ENCODE data around the gene ZNF614. TPM values are rescaled to one million over a fixed set of nuclear protein-coding genes. Genes with fewer than 3 reads are reported as not detected.
A peak's percentile ranks its signal among the peaks of the same experiment; 100 is the strongest.

Gene ZNF614
- total and polyA plus RNA-seq, 2 of the 13 experiments (the other 11 are each of a cell fraction or from before 2014, with no cell fraction given): 13.0 to 22.8 TPM

DNA sequence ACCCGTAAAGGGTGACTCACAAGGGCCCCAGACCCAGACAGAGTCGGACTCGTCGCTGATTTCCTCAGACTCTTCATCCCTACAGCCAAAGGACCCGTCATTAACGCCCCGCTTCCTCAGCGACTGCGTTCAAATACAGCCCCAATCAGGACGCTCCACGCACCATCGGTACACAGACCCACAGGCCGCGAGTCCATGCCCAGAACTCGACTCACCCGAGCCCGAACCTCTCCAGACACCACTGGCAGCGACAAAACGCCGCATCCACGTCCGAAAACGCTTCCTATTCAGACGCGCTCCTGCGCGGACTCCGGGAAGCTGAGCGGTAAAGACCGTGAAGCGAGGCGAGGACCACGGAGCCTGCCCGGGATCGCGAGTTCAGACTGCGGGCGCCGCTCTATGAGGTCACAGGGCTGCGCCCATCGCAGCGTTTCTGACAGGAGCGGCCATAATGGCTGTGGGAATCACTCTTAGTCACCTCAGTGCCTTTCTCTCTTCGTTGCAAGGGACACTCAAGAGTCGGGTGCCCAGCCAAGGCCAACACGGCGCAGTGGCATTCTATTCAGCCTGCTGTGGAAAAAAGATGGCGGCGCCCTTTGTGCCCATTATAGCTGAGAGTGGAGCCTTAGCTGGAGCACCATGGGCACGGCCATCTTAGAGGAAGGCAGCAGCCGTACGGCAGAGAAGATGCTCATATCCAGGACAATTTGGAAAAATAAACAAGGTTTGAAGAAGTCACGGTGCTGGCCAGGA is at the start of gene ZNF614 (continued):
- TF ChIP-seq ZNF672 (CRISPR knock-in tag; IDR thresholded peaks at IDR 0.05): no peak
- TF ChIP-seq ZNF12 (CRISPR knock-in tag; IDR thresholded peaks at IDR 0.05): peak; percentile 50; the same call in 1 of the 2 replicates
- TF ChIP-seq, protein P1, sequence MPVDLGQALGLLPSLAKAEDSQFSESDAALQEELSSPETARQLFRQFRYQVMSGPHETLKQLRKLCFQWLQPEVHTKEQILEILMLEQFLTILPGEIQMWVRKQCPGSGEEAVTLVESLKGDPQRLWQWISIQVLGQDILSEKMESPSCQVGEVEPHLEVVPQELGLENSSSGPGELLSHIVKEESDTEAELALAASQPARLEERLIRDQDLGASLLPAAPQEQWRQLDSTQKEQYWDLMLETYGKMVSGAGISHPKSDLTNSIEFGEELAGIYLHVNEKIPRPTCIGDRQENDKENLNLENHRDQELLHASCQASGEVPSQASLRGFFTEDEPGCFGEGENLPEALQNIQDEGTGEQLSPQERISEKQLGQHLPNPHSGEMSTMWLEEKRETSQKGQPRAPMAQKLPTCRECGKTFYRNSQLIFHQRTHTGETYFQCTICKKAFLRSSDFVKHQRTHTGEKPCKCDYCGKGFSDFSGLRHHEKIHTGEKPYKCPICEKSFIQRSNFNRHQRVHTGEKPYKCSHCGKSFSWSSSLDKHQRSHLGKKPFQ (CRISPR knock-in tag; IDR thresholded peaks at IDR 0.05; ENCODE audit: insufficient replicate concordance): no peak
- TF ChIP-seq ZNF841 (CRISPR knock-in tag; IDR thresholded peaks at IDR 0.05; ENCODE audit: borderline replicate concordance): no peak
- TF ChIP-seq ZC3H13 (CRISPR knock-in tag; IDR thresholded peaks at IDR 0.05): peak; percentile 60; the same call in 1 of the 2 replicates
- TF ChIP-seq, protein P2, sequence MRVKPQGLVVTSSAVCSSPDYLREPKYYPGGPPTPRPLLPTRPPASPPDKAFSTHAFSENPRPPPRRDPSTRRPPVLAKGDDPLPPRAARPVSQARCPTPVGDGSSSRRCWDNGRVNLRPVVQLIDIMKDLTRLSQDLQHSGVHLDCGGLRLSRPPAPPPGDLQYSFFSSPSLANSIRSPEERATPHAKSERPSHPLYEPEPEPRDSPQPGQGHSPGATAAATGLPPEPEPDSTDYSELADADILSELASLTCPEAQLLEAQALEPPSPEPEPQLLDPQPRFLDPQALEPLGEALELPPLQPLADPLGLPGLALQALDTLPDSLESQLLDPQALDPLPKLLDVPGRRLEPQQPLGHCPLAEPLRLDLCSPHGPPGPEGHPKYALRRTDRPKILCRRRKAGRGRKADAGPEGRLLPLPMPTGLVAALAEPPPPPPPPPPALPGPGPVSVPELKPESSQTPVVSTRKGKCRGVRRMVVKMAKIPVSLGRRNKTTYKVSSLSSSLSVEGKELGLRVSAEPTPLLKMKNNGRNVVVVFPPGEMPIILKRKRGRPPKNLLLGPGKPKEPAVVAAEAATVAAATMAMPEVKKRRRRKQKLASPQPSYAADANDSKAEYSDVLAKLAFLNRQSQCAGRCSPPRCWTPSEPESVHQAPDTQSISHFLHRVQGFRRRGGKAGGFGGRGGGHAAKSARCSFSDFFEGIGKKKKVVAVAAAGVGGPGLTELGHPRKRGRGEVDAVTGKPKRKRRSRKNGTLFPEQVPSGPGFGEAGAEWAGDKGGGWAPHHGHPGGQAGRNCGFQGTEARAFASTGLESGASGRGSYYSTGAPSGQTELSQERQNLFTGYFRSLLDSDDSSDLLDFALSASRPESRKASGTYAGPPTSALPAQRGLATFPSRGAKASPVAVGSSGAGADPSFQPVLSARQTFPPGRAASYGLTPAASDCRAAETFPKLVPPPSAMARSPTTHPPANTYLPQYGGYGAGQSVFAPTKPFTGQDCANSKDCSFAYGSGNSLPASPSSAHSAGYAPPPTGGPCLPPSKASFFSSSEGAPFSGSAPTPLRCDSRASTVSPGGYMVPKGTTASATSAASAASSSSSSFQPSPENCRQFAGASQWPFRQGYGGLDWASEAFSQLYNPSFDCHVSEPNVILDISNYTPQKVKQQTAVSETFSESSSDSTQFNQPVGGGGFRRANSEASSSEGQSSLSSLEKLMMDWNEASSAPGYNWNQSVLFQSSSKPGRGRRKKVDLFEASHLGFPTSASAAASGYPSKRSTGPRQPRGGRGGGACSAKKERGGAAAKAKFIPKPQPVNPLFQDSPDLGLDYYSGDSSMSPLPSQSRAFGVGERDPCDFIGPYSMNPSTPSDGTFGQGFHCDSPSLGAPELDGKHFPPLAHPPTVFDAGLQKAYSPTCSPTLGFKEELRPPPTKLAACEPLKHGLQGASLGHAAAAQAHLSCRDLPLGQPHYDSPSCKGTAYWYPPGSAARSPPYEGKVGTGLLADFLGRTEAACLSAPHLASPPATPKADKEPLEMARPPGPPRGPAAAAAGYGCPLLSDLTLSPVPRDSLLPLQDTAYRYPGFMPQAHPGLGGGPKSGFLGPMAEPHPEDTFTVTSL (CRISPR knock-in tag; IDR thresholded peaks at IDR 0.05; ENCODE audit: borderline replicate concordance): no peak
- TF ChIP-seq, protein P3, sequence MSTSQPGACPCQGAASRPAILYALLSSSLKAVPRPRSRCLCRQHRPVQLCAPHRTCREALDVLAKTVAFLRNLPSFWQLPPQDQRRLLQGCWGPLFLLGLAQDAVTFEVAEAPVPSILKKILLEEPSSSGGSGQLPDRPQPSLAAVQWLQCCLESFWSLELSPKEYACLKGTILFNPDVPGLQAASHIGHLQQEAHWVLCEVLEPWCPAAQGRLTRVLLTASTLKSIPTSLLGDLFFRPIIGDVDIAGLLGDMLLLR (CRISPR knock-in tag; IDR thresholded peaks at IDR 0.05): peak; percentile 79
- TF ChIP-seq TEAD3 (CRISPR knock-in tag; optimal IDR thresholded peaks at IDR 0.05; ENCODE audit: borderline replicate concordance): peak; percentile 59
- peak; percentile 72 for TF ChIP-seq SALL1 (CRISPR knock-in tag; IDR thresholded peaks at IDR 0.05)
- TF ChIP-seq PITX1 (CRISPR knock-in tag; IDR thresholded peaks at IDR 0.05): peak; percentile 68; the same call in 1 of the 2 replicates
- TF ChIP-seq ZNF564 (CRISPR knock-in tag; IDR thresholded peaks at IDR 0.05): 0 out of 2 replicates have a peak, but pooled peaks have one; percentile 24
- no peak; the same call in 1 of the 2 replicates for TF ChIP-seq GATA4 (IDR thresholded peaks at IDR 0.05; ENCODE audit: borderline replicate concordance, low read depth)
- TF ChIP-seq TBX2 (CRISPR knock-in tag; IDR thresholded peaks at IDR 0.05; ENCODE audit: borderline replicate concordance): peak; percentile 73
- no peak; the same call in 1 of the 2 replicates for TF ChIP-seq TOE1 (CRISPR knock-in tag; IDR thresholded peaks at IDR 0.05)
- TF ChIP-seq SRSF1 (optimal IDR thresholded peaks at IDR 0.05; ENCODE audit: low read depth, low read length): peak; percentile 60
- TF ChIP-seq PCBP2 (optimal IDR thresholded peaks at IDR 0.05; ENCODE audit: low read depth, low read length, poor library complexity, severe bottlenecking): no peak
- TF ChIP-seq, protein P4, sequence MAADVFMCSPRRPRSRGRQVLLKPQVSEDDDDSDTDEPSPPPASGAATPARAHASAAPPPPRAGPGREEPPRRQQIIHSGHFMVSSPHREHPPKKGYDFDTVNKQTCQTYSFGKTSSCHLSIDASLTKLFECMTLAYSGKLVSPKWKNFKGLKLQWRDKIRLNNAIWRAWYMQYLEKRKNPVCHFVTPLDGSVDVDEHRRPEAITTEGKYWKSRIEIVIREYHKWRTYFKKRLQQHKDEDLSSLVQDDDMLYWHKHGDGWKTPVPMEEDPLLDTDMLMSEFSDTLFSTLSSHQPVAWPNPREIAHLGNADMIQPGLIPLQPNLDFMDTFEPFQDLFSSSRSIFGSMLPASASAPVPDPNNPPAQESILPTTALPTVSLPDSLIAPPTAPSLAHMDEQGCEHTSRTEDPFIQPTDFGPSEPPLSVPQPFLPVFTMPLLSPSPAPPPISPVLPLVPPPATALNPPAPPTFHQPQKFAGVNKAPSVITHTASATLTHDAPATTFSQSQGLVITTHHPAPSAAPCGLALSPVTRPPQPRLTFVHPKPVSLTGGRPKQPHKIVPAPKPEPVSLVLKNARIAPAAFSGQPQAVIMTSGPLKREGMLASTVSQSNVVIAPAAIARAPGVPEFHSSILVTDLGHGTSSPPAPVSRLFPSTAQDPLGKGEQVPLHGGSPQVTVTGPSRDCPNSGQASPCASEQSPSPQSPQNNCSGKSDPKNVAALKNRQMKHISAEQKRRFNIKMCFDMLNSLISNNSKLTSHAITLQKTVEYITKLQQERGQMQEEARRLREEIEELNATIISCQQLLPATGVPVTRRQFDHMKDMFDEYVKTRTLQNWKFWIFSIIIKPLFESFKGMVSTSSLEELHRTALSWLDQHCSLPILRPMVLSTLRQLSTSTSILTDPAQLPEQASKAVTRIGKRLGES (CRISPR knock-in tag; IDR thresholded peaks at IDR 0.05; ENCODE audit: borderline replicate concordance): no peak

Data from HepG2 (cell line).